Panc1 (cell line): ENCODE measurements around the gene RPL28. TPM values are rescaled to one million over a fixed set of nuclear protein-coding genes. Genes with fewer than 3 reads are reported as not detected.

Experiments used
- ATAC-seq: fragments of 200-7000 bp; cut with Tn5 transposase; 2 replicates; pipeline ENCODE4 v1.9.1; 2020; ENCODE audit warnings: mild to moderate bottlenecking, moderate library complexity
- BruUV-seq: library from RNA; stranded (reverse); fragments of 400-500 nt; replicated peaks from 2 replicates; lab custom pipeline; 2021; lab: Mats Ljungman, UMichigan
- CTCF ChIA-PET: fragments of 300-600 bp; sonication (Branson Sonifier 250); formaldehyde crosslinking; loops from one replicate; lab custom pipeline; 2022; ENCODE audit warnings: antibody characterized with exemption; lab: Charles Lee
- POLR2A ChIA-PET: fragments of 300-600 bp; sonication (Branson Sonifier 250); formaldehyde crosslinking; loops from one replicate; lab custom pipeline; 2022; ENCODE audit warnings: antibody characterized with exemption; lab: Charles Lee
- DNase-seq: peaks from one replicate; pipeline ENCODE4 v3.0.0-alpha.2; 2010; ENCODE audit warnings: low read depth, low spot score
- H3K27ac ChIP-seq: 2 replicates; pipeline ENCODE4 v1.5.1; 2011; ENCODE audit warnings: mild to moderate bottlenecking, low read length, inconsistent platforms
- H3K27me3 ChIP-seq: fragments of 200-500 bp; sonication (Bioruptor generic); 2 replicates; pipeline ENCODE4 v1.6.0; 2014; ENCODE audit warnings: low read length, inconsistent platforms; ENCODE audit not compliant: control insufficient read depth, insufficient read depth
- H3K36me3 ChIP-seq: fragments of 200-500 bp; sonication (Bioruptor generic); 2 replicates; pipeline ENCODE4 v1.5.1; 2014; ENCODE audit warnings: inconsistent platforms, mild to moderate bottlenecking, low read length, moderate library complexity; ENCODE audit not compliant: control insufficient read depth, insufficient read depth
- H3K4me1 ChIP-seq: 2 replicates; pipeline ENCODE4 v1.5.1; 2011; ENCODE audit warnings: inconsistent platforms, mild to moderate bottlenecking, low read length, moderate library complexity; ENCODE audit not compliant: control insufficient read depth, insufficient read depth
- H3K4me3 ChIP-seq, 2 experiments: 2 replicates each; pipeline ENCODE4 v1.5.1; 2011 to 2012; ENCODE audit warnings: low read depth in 2 of 2, low read length in 2 of 2, mild to moderate bottlenecking in 2 of 2, inconsistent platforms in 1 of 2, moderate library complexity in 1 of 2
- H3K9me3 ChIP-seq: fragments of 200-500 bp; sonication (Bioruptor generic); 2 replicates; pipeline ENCODE4 v1.5.1; 2014; ENCODE audit warnings: low read depth, mild to moderate bottlenecking, inconsistent platforms, low read length, moderate library complexity; ENCODE audit not compliant: control insufficient read depth, insufficient read depth
- POLR2AphosphoS5 ChIP-seq: IDR thresholded peaks from 2 replicates; pipeline ENCODE4 v1.6.1; 2012; ENCODE audit warnings: mild to moderate bottlenecking, low read depth, low read length, moderate library complexity
- SIN3A ChIP-seq: IDR thresholded peaks from 2 replicates; pipeline ENCODE4 v1.6.1; 2012; ENCODE audit warnings: low read depth, mild to moderate bottlenecking, low read length, moderate library complexity, borderline replicate concordance; ENCODE audit not compliant: insufficient read depth
- TCF7L2 ChIP-seq: IDR thresholded peaks from 2 replicates; pipeline ENCODE4 v1.6.1; 2011; ENCODE audit warnings: mild to moderate bottlenecking, low read depth, low read length, inconsistent platforms
- in situ Hi-C: cut with HindIII; loops from 2 replicates; pipeline ENCODE4 v1.10.0; 2016; ENCODE audit warnings: low sequenced_read_pairs, low pct_unique_long_range_greater_than_20kb
- intact Hi-C: fragments of 100-400 bp; cut with micrococcal nuclease; formaldehyde crosslinking; loops from one replicate; pipeline ENCODE4 v1.10.0; 2022; ENCODE audit not compliant: unreplicated experiment
- total RNA-seq: library from RNA; stranded (reverse); gene quantifications from one replicate; pipeline ENCODE4 v1.2.1, GENCODE V29; 2021; ENCODE audit not compliant: unreplicated experiment
- TF ChIP-seq, protein P1 (sequence below): fragments of 450-650 bp; IDR thresholded peaks from 2 replicates; pipeline ENCODE4 v1.5.1; 2017; ENCODE audit warnings: mild to moderate bottlenecking
- TF ChIP-seq, protein P2 (sequence below), 2 experiments: IDR thresholded peaks; 2 replicates each; pipeline ENCODE4 v1.6.1; 2011 to 2012; ENCODE audit warnings: low read depth in 2 of 2, control low read depth in 1 of 2, low read length in 1 of 2, mild to moderate bottlenecking in 1 of 2, moderate library complexity in 1 of 2; ENCODE audit not compliant: insufficient read depth in 1 of 2

Gene RPL28
- total RNA-seq, 1 experiment from 2014 or later = 2,154 TPM

DNA sequence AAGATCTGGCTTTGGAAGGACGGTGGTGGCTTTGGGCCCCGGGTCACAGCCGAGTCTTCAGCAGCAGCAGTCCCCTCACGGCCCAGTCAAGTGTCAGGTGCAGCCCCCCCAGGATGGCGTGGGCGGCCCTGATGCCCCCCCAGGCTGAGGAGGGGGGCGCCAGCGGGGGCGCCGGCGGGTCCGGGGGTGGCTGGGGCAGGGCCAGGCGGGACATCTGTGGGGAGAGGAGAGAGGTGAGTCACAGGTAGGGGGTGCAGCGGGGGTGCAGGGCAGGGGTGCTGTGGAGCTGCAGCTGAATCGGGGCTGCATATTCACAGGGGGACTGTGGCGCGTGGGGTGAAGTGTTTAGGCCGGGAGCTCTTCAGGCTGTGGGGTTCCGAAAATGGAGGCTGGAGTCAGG lies 19.8 kb upstream of the RPL28 start:
- Histone ChIP-seq H3K4me3 (no peak overlapping the region), H3K9me3 (no peaks in the 10 kb centered on the region), H3K36me3 (no peaks in the 10 kb centered on the region), H3K27ac (no peak overlapping the region), H3K4me1 (peaks cover 8% of the 10 kb centered on the region), H3K27me3 (no peaks in the 10 kb centered on the region)
- no TSS peak for BruUV-seq
- intact Hi-C loops (no loop called here), in situ Hi-C loops (no loop called here)
- DNase-seq = no peak
- no peak for ATAC-seq
- ChIA-PET POLR2A (no interaction called here), CTCF (no interaction called here)
- TF ChIP-seq, protein P1, sequence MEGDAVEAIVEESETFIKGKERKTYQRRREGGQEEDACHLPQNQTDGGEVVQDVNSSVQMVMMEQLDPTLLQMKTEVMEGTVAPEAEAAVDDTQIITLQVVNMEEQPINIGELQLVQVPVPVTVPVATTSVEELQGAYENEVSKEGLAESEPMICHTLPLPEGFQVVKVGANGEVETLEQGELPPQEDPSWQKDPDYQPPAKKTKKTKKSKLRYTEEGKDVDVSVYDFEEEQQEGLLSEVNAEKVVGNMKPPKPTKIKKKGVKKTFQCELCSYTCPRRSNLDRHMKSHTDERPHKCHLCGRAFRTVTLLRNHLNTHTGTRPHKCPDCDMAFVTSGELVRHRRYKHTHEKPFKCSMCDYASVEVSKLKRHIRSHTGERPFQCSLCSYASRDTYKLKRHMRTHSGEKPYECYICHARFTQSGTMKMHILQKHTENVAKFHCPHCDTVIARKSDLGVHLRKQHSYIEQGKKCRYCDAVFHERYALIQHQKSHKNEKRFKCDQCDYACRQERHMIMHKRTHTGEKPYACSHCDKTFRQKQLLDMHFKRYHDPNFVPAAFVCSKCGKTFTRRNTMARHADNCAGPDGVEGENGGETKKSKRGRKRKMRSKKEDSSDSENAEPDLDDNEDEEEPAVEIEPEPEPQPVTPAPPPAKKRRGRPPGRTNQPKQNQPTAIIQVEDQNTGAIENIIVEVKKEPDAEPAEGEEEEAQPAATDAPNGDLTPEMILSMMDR = no peak
- TF ChIP-seq TCF7L2 (no peak), SIN3A (no peak)
- TF ChIP-seq, protein P2, sequence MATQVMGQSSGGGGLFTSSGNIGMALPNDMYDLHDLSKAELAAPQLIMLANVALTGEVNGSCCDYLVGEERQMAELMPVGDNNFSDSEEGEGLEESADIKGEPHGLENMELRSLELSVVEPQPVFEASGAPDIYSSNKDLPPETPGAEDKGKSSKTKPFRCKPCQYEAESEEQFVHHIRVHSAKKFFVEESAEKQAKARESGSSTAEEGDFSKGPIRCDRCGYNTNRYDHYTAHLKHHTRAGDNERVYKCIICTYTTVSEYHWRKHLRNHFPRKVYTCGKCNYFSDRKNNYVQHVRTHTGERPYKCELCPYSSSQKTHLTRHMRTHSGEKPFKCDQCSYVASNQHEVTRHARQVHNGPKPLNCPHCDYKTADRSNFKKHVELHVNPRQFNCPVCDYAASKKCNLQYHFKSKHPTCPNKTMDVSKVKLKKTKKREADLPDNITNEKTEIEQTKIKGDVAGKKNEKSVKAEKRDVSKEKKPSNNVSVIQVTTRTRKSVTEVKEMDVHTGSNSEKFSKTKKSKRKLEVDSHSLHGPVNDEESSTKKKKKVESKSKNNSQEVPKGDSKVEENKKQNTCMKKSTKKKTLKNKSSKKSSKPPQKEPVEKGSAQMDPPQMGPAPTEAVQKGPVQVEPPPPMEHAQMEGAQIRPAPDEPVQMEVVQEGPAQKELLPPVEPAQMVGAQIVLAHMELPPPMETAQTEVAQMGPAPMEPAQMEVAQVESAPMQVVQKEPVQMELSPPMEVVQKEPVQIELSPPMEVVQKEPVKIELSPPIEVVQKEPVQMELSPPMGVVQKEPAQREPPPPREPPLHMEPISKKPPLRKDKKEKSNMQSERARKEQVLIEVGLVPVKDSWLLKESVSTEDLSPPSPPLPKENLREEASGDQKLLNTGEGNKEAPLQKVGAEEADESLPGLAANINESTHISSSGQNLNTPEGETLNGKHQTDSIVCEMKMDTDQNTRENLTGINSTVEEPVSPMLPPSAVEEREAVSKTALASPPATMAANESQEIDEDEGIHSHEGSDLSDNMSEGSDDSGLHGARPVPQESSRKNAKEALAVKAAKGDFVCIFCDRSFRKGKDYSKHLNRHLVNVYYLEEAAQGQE (IDR thresholded peaks at IDR 0.05; ENCODE audit: insufficient read depth in 1 of 2, low read depth in 2 of 2, low read length in 1 of 2) = no peak

DNA sequence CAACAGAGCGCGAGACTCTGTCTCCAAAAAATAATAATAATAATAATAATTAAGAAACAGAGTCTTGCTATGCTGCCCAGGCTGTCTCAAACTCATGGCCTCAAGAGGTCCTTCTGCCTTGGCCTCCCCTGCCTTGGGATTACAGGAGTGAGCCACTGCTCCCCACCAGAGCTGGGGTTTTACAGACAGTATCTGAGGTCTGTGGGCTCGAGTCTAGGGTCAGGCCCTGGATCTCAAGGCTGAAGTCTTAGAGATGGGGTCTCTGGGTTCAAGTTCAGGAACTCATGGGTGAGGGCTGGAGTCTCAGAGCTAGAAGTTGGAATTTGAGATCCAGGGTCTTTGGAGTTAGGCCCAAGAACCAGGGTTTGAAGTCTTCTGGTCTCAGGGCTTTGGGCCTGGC lies 18.9 kb upstream of the RPL28 start:
- ChIA-PET POLR2A (no interaction called here), CTCF (no interaction called here)
- H3K4me3 ChIP-seq = no peak overlapping the region
- no peaks in the 10 kb centered on the region for H3K27me3 ChIP-seq
- DNase-seq (no peak), ATAC-seq (no peak)
- in situ Hi-C loops (no loop called here), intact Hi-C loops (no loop called here)
- no peak overlapping the region for H3K27ac ChIP-seq
- no peaks in the 10 kb centered on the region for H3K36me3 ChIP-seq
- H3K9me3 ChIP-seq = no peaks in the 10 kb centered on the region
- no TSS peak for BruUV-seq
- TF ChIP-seq SIN3A (no peak), TCF7L2 (no peak), POLR2AphosphoS5 (no peak)
- TF ChIP-seq, protein P2 (IDR thresholded peaks at IDR 0.05; ENCODE audit: insufficient read depth in 1 of 2, low read depth in 2 of 2, low read length in 1 of 2) = no peak
- TF ChIP-seq, protein P1 = no peak
- H3K4me1 ChIP-seq = peaks cover 8% of the 10 kb centered on the region
